PFSK-1 (cell line): ENCODE results near the gene GDPD4.

Source experiments
- FOXP2 ChIP-seq: optimal IDR thresholded peaks from 2 replicates; pipeline ENCODE3; 2011; ENCODE audit warnings: borderline replicate concordance, control low read depth, inconsistent platforms; ENCODE audit not compliant: insufficient read depth; ENCODE audit errors: extremely low read length, extremely low read depth
- POLR2AphosphoS5 ChIP-seq: IDR thresholded peaks from 2 replicates; pipeline ENCODE4 v1.6.1; 2012; ENCODE audit warnings: low read depth, mild to moderate bottlenecking, control low read depth, low read length, moderate library complexity
- REST ChIP-seq, 2 experiments: IDR thresholded peaks; 2 replicates each; pipeline versions ENCODE4 v1.6.1 to v1.8.0; 2011 to 2012; ENCODE audit warnings: low read depth in 2 of 2, low read length in 2 of 2, control low read depth in 1 of 2, inconsistent platforms in 1 of 2, mild to moderate bottlenecking in 1 of 2, moderate library complexity in 1 of 2; ENCODE audit not compliant: insufficient read depth in 1 of 2
- SIN3A ChIP-seq: IDR thresholded peaks from 2 replicates; pipeline ENCODE4 v1.6.1; 2012; ENCODE audit warnings: mild to moderate bottlenecking, low read length, moderate library complexity, borderline replicate concordance; ENCODE audit not compliant: insufficient read depth
- TAF1 ChIP-seq: IDR thresholded peaks from 2 replicates; pipeline ENCODE4 v1.6.1; 2012; ENCODE audit warnings: low read length, control low read depth, borderline replicate concordance; ENCODE audit not compliant: insufficient read depth

GDPD4 gene

GRCh38 chr11:77183431-77183984, 118.0 kb downstream of the GDPD4 start:
- TF ChIP-seq POLR2AphosphoS5 (no peak), REST (IDR thresholded peaks at IDR 0.05; ENCODE audit: insufficient read depth in 1 of 2, low read depth in 2 of 2, low read length in 2 of 2) (no peak), SIN3A (no peak), TAF1 (no peak)

- TF ChIP-seq REST (IDR thresholded peaks at IDR 0.05; ENCODE audit: insufficient read depth in 1 of 2, low read depth in 2 of 2, low read length in 2 of 2) (no peak), TAF1 (no peak), SIN3A (no peak), FOXP2 (no peak), POLR2AphosphoS5 (no peak)
These were observed 118.7 kb downstream of the GDPD4 start for GRCh38 chr11:77182542-77183430.

GRCh38 chr11:77181799-77182541, 119.5 kb downstream of the GDPD4 start:
- TF ChIP-seq POLR2AphosphoS5 (no peak), TAF1 (no peak), SIN3A (no peak), FOXP2 (no peak), REST (IDR thresholded peaks at IDR 0.05; ENCODE audit: insufficient read depth in 1 of 2, low read depth in 2 of 2, low read length in 2 of 2) (no peak)

- TF ChIP-seq REST (IDR thresholded peaks at IDR 0.05; ENCODE audit: insufficient read depth in 1 of 2, low read depth in 2 of 2, low read length in 2 of 2) (no peak), TAF1 (no peak), FOXP2 (no peak), POLR2AphosphoS5 (no peak), SIN3A (no peak)
These were observed 120.3 kb downstream of the GDPD4 start for GRCh38 chr11:77181226-77181625.

- no peak for TF ChIP-seq TAF1
- no peak for TF ChIP-seq POLR2AphosphoS5
- no peak for TF ChIP-seq SIN3A
- no peak for TF ChIP-seq FOXP2
- TF ChIP-seq REST (IDR thresholded peaks at IDR 0.05; ENCODE audit: insufficient read depth in 1 of 2, low read depth in 2 of 2, low read length in 2 of 2) = no peak
These were observed 121.1 kb downstream of the GDPD4 start for GRCh38 chr11:77180346-77180745.
